HepG2 (cell line): Measurements from ENCODE around the gene KCNMB2. TPM values are rescaled to one million over a fixed set of nuclear protein-coding genes. Genes with fewer than 3 reads are reported as not detected.

Source experiments
- PHF8 ChIP-seq: sonication (generic); formaldehyde crosslinking; IDR thresholded peaks from 2 replicates; pipeline ENCODE4 v1.5.0; 2020; ENCODE audit warnings: missing genetic modification reagents
- TP53 ChIP-seq: sonication (generic); formaldehyde crosslinking; conservative IDR thresholded peaks from 2 replicates; pipeline ENCODE4 v1.4.0; 2020; ENCODE audit warnings: missing genetic modification reagents
- ZBTB40 ChIP-seq, 2 experiments: fragments of 450-650 bp in 1 of 2; sonication (generic) in 1 of 2; formaldehyde crosslinking in 1 of 2; IDR thresholded peaks; 2 replicates each; pipeline versions ENCODE4 v1.6.1 to v1.8.0; 2016 to 2022; ENCODE audit warnings: antibody characterized with exemption in 1 of 2, mild to moderate bottlenecking in 1 of 2, missing genetic modification reagents in 1 of 2
- ZNF484 ChIP-seq: sonication (generic); formaldehyde crosslinking; IDR thresholded peaks from 2 replicates; pipeline ENCODE4 v1.5.1; 2020; ENCODE audit warnings: mild to moderate bottlenecking, low read depth, missing genetic modification reagents, borderline replicate concordance
- polyA plus RNA-seq, 8 experiments: library from polyadenylated mRNA; depleted of rRNA in 3 of 8; stranded (reverse) in 7 of 8; unstranded in 1 of 8; fragments of >200 nt; fragmentation: Illumina TruSeq in 4 of 8; extraction: Trizol in 4 of 8; gene quantifications; 2 replicates each; pipeline versions ENCODE4 v1.2.1 to v1.2.3, GENCODE V29; 2011 to 2016; ENCODE audit warnings: low read depth in 4 of 8, missing spikeins in 1 of 8, mixed read lengths in 1 of 8; ENCODE audit not compliant: insufficient read depth in 1 of 8
- total RNA-seq, 5 experiments: library from RNA; depleted of rRNA; stranded (reverse); fragments of >200 nt; fragmentation: Illumina TruSeq; extraction: Trizol; gene quantifications; 2 replicates each; pipeline ENCODE4 v1.2.3, GENCODE V29; 2016; ENCODE audit warnings: low read depth in 1 of 5

KCNMB2 gene
- total and polyA plus RNA-seq, 2 of the 13 experiments (the other 11 are each of a cell fraction or from before 2014, with no cell fraction given) = not detected

- TF ChIP-seq ZBTB40 (IDR thresholded peaks at IDR 0.05) = no peak
- no peak for TF ChIP-seq ZBTB40 (CRISPR knock-in tag; IDR thresholded peaks at IDR 0.05)
- no peak for TF ChIP-seq ZNF484 (CRISPR knock-in tag)
- TF ChIP-seq TP53 (CRISPR knock-in tag) = no peak
- no peak for TF ChIP-seq PHF8 (CRISPR knock-in tag)
These were observed 236.5 kb downstream of the KCNMB2 start (continued) for GRCh38 chr3:178772746-178773145.
